WERI-Rb-1 (cell line): ENCODE results near the gene KCTD8.
A peak's percentile ranks its signal among the peaks of the same experiment; 100 is the strongest.
"Not testable (repeated sequence)": the region's sequence is repeated elsewhere in the genome, so short reads cannot be mapped to it uniquely, and the experiment has no call there.

Experiments used
- DNase-seq: peaks from one replicate; pipeline ENCODE4 v3.0.0-alpha.2; 2020
- H3K27ac ChIP-seq: fragments of 250-450 bp; sonication (Bioruptor Pico); 2 replicates; pipeline ENCODE4 v1.5.1; 2020; ENCODE audit warnings: mild to moderate bottlenecking, moderate library complexity
- H3K27me3 ChIP-seq: fragments of 250-450 bp; sonication (Bioruptor Pico); 2 replicates; pipeline ENCODE4 v1.5.1; 2021; ENCODE audit warnings: mild to moderate bottlenecking, low read depth, moderate library complexity; ENCODE audit not compliant: insufficient read depth, severe bottlenecking
- H3K36me3 ChIP-seq: fragments of 250-450 bp; sonication (Bioruptor Pico); 2 replicates; pipeline ENCODE4 v1.5.1; 2020; ENCODE audit warnings: mild to moderate bottlenecking, moderate library complexity
- H3K4me3 ChIP-seq: 2 replicates; pipeline ENCODE4 v1.5.1; 2011; ENCODE audit warnings: low read depth, mild to moderate bottlenecking, control low read depth, low read length
- H3K9me3 ChIP-seq: fragments of 250-450 bp; sonication (Bioruptor Pico); 2 replicates; pipeline ENCODE4 v1.5.1; 2021; ENCODE audit warnings: mild to moderate bottlenecking, moderate library complexity; ENCODE audit not compliant: severe bottlenecking
- CTCF ChIP-seq: IDR thresholded peaks from 2 replicates; pipeline ENCODE4 v1.5.1; 2011; ENCODE audit warnings: low read depth, mild to moderate bottlenecking, control low read depth, inconsistent platforms, low read length

Gene KCTD8

GRCh38 chr4:44221407-44221806 lies 227.2 kb downstream of the KCTD8 start:
- DNase-seq, result no peak
- TF ChIP-seq CTCF, result no peak
- H3K27ac ChIP-seq, result no peak overlapping the region
- no peaks in the 10 kb centered on the region for H3K27me3 ChIP-seq
- no peaks in the 10 kb centered on the region for H3K9me3 ChIP-seq
- no peaks in the 10 kb centered on the region for H3K36me3 ChIP-seq
- H3K4me3 ChIP-seq, result no peak overlapping the region

DNA sequence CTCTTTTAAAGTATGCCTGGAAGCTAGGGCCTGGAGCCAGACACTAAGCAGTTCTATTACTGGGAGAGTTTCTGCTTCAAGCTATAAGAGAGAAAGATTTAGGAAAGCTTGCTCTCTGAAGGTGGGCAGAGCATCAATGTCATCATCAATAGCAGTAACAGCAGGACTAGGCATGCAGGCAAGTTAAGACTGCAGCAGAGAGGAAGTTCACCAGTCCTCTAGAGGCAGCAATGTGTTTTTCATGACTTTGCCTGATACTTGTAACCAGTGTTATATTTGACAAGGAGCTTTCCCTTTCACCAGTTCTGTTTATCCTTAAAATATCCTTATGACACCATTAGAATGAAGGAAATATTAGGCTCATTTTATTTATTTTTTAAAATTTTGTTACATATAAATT lies 237.9 kb downstream of the KCTD8 start:
- no peaks in the 10 kb centered on the region for H3K27me3 ChIP-seq
- 0 out of 2 replicates have a peak, but pooled peaks have one; percentile 21 for TF ChIP-seq CTCF
- H3K9me3 ChIP-seq, result no peaks in the 10 kb centered on the region
- H3K27ac ChIP-seq, result no peak overlapping the region
- H3K4me3 ChIP-seq, result no peak overlapping the region
- H3K36me3 ChIP-seq, result no peaks in the 10 kb centered on the region
- no peak for DNase-seq

DNA sequence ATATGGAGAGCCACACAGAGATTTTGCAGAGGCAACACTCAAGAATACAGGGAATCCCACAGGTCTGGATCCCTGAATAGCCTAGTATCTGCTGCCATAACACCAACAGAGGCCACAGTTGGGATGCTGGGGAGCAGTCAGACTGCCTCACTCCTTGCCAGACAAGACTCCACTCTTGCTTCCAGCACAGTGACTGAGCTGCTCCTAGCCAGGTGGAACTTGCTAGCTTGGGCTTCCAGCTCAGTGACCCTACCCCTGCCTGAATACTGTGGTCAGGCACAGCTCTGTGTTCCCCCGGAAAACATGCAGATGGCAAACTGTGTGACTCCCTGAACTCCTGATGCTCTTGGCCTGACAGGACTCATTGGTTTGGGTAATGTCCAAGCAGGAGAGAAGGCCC lies 251.8 kb downstream of the KCTD8 start:
- Histone ChIP-seq H3K27ac (no peak overlapping the region), H3K9me3 (no peaks in the 10 kb centered on the region), H3K4me3 (no peak overlapping the region), H3K36me3 (no peaks in the 10 kb centered on the region), H3K27me3 (no peaks in the 10 kb centered on the region)
- no peak for TF ChIP-seq CTCF
- no peak for DNase-seq

DNA sequence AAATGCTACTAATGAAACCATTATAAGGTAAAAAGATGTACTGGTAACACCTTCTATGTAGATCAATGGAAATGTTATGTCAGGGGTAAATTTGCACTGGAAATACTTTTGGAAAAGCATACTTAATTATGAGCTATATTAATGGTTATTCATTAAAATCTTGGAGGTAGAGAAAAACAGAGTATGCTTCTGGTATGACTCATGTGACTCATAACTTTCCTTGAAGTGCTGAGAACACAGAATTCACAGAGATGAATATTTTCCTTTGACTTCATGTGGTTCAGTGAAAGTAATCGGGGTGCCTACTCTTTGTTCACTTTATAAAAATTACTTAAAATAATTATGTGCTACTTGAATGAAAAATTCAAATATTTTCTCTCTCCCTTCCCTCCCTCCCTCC lies 254.2 kb downstream of the KCTD8 start:
- TF ChIP-seq CTCF, result no peak
- H3K9me3 ChIP-seq, result no peaks in the 10 kb centered on the region
- no peaks in the 10 kb centered on the region for H3K36me3 ChIP-seq
- no peaks in the 10 kb centered on the region for H3K27me3 ChIP-seq
- no peak overlapping the region for H3K4me3 ChIP-seq
- no peak overlapping the region for H3K27ac ChIP-seq
- DNase-seq, result no peak

- Histone ChIP-seq H3K4me3 (no peak overlapping the region), H3K27ac (no peak overlapping the region), H3K27me3 (no peaks in the 10 kb centered on the region), H3K9me3 (no peaks in the 10 kb centered on the region), H3K36me3 (no peaks in the 10 kb centered on the region)
- TF ChIP-seq CTCF, result no peak
- DNase-seq, result no peak
These were observed 261.8 kb downstream of the KCTD8 start for GRCh38 chr4:44186850-44187246.

DNA sequence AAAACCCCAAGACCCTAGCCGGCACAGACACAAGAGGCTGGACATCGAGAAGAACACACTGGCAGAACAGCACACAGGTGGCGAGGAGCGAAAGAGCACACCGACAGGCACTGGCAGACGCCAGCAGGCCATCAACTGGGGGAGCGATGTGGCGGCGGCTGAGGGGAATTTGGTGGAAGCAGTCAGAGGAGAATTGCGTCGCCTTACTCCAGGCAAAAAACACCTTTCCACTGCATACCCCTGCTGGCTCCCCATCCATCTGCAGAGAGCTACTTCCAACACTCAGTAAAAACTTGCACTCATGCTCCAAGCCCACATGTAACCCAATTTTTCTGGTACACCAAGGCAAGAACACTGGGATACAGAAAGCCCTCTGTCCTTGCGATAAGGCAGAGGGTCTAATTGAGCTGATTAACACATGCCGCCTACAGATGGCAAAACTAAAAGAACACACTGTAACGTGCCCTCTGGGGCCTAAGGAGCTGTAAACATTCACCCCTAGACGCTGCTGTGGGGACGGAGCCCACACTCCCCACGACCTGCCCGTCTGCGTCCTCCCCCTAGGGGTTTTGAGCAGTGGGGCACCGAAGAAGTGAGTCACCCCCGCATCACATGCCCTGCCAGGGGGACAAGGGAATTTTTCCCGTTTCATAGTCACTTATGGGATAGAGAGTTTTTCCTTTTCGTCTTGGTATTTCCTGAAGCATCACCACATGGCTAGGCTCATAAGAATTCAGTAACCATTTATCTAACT lies 262.3 kb downstream of the KCTD8 start:
- 0 out of 2 replicates have a peak, but pooled peaks have one; percentile 22 for TF ChIP-seq CTCF
- DNase-seq, result no peak
- Histone ChIP-seq H3K9me3 (no peaks in the 10 kb centered on the region), H3K27ac (no peak overlapping the region), H3K27me3 (no peaks in the 10 kb centered on the region), H3K36me3 (no peaks in the 10 kb centered on the region), H3K4me3 (no peak overlapping the region)

DNA sequence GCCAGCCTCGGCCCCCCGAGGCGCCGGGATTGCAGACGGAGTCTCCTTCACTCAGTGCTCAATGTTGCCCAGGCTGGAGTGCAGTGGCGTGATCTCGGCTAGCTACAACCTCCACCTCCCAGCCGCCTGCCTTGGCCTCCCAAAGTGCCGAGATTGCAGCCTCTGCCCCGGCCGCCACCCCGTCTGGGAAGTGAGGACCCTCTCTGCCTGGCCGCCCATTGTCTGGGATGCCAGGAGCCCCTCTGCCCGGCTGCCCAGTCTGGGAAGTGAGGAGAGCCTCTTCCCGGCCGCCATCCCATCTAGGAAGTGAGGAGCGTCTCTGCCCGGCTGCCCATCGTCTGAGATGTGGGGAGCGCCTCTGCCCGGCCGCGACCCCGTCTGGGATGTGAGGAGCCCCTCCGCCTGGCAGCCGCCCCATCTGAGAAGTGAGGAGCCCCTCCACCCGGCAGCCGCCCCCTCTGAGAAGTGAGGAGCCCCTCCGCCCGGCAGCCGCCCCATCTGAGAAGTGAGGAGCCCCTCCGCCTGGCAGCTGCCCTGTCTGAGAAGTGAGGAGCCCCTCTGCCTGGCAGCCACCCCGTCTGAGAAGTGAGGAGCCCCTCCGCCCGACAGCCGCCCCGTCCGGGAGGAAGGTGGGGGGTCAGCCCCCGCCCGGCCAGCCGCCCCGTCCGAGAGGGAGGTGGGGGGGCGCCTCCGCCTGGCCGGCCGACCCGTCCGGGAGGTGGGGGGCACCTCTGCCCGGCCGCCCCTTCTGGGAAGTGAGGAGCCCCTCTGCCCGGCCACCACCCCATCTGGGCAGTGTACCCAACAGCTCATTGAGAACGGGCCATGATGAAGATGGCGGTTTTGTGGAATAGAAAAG lies 266.9 kb downstream of the KCTD8 start:
- not testable (repeated sequence) for DNase-seq, H3K36me3 ChIP-seq, H3K27me3 ChIP-seq, H3K27ac ChIP-seq, H3K4me3 ChIP-seq, H3K9me3 ChIP-seq

DNA sequence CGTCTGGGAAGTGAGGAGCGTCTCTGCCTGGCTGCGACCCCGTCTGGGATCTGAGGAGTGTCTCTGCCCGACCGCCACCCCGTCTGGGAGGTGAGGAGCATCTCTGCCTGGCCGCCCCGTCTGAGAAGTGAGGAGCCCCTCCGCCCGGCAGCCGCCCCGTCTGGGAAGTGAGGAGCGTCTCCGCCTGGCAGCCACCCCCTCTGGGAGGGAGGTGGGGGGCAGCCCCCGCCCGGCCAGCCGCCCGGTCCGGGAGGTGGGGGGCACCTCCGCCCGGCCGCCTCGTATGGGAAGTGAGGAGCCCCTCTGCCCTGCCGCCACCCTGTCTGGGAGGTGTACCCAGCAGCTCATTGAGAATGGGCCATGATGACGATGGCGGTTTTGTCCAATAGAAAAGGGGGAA lies 280.8 kb downstream of the KCTD8 start:
- H3K27me3 ChIP-seq, DNase-seq, H3K4me3 ChIP-seq, H3K9me3 ChIP-seq, H3K36me3 ChIP-seq, H3K27ac ChIP-seq: not testable (repeated sequence)
